Left forelimb (tissue), 1 donor: ENCODE results near the gene SRP72.
"Not testable (repeated sequence)": the region's sequence is repeated elsewhere in the genome, so short reads cannot be mapped to it uniquely, and the experiment has no call there.

ENCODE experiments used
- DNase-seq: peaks from one replicate; pipeline ENCODE4 v3.0.0-alpha.2; 2018; ENCODE audit warnings: low spot score

The SRP72 gene, protein sequence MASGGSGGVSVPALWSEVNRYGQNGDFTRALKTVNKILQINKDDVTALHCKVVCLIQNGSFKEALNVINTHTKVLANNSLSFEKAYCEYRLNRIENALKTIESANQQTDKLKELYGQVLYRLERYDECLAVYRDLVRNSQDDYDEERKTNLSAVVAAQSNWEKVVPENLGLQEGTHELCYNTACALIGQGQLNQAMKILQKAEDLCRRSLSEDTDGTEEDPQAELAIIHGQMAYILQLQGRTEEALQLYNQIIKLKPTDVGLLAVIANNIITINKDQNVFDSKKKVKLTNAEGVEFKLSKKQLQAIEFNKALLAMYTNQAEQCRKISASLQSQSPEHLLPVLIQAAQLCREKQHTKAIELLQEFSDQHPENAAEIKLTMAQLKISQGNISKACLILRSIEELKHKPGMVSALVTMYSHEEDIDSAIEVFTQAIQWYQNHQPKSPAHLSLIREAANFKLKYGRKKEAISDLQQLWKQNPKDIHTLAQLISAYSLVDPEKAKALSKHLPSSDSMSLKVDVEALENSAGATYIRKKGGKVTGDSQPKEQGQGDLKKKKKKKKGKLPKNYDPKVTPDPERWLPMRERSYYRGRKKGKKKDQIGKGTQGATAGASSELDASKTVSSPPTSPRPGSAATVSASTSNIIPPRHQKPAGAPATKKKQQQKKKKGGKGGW

DNA sequence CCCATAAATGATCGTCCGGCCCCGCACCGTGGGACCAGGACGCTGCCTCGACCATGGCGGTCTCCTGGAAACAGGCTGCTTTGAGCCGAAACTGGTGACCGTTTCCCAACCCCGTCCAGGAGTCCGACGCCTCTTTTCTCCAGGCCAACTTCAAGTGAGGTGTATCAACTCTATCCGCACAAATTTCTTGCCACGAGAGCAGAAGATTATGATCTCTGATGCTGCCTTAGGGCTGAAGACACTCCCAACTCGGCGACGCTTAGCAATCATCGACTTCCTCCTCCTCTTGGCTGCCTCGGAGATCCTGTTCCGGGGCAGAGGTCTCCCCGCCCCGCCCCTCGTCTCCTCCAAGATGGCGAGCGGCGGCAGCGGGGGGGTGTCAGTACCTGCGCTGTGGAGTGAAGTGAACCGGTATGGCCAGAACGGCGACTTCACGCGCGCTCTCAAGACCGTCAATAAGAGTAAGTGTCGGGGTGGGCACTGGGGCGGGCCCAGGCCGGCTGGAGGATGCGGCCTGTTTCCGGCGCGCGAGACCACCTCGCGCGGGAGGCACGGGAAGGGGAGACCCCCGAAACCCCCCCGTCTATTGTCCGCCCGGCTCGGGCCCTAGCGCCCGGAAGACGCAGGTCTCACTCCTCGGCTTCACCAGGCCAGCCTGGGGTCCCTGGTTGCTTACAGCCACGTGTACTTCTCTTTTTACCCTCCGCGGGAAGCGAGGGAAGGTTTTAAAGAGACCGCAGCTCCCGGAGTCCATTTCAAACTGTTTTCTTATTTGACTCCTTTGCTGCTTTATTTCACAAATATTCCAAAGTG is at the start of gene SRP72:
Gene SRP72 (plus strand): TSS at position 334 of the 813 bp plus-strand sequence. CDS start 19 bp downstream, at position 353.
- DNase-seq: peak; percentile 90

DNA sequence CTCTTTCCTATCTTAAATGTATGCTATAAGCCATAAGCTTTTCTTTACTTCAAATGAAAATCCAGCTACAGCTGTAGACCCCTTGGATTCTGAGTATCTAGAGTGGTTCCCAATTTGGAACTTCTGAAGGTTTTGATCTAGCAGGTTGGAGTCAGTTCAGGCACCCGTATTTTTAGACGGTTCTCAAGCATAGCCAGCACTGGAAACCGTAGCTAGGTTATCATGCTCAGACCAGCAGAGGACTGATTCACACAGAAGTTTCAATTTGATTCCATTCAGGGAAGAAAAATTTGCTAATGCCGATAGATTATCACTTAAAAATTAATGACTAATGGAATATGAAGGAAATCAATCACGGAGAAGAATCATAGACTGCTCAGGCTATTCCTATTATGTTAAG is 43.2 kb upstream of the SRP72 start:
- no peak for DNase-seq

DNA sequence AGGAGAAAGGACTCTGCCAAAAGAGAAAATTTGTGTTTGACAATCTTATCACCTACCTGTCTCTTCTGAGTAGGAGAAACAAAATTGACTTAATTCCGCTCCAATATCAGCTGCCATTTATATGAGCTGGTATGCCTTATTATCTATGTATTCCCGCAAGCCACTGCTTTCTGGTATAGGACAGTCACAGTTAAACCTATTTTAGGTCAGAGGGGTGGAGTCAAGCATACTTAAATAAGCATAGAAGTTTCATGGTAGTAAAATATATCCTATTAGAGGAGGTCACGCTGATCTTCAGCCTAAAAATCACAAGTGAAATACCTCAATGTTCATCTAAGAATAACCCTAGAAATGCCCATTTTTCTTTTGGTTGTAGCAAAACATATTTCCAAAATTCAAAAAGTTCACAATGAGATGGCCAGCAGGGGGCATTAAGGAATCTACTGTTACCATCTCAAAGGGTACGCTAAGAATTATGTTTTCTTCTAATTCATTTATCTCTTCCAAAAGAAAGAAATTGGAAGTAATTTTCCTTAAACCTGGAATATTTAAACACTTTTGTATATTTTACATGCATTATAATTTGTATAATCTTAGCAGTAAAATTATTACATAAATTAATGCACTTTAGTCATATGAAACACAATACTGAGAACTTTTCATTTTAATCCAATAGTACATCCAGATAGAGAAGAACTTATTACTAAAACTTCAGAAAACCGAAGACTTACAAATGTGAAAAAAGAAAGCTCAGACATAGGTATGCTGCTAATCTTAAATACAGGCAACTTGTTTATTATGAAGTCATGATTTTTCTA is 42.5 kb upstream of the SRP72 start:
- no peak for DNase-seq

DNA sequence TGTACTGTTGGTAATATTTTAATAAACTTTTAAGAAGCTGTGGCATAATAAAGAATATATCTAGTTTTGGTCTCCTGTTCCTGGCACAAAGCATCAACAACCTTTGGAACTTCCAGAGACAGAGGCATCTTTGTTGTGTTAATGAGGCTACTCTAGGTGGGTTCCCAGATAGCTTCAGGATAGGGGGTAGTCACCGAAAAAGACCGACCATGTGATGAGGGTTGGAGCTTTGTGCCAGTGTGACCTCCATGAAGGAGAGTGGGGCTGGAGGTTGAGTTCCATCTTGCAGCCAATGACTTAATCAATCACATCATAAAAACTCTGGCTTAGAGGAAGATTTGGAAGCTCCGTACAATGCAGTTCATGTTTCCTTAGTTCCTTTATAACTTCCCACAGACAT is 41.9 kb upstream of the SRP72 start:
- no peak for DNase-seq

DNA sequence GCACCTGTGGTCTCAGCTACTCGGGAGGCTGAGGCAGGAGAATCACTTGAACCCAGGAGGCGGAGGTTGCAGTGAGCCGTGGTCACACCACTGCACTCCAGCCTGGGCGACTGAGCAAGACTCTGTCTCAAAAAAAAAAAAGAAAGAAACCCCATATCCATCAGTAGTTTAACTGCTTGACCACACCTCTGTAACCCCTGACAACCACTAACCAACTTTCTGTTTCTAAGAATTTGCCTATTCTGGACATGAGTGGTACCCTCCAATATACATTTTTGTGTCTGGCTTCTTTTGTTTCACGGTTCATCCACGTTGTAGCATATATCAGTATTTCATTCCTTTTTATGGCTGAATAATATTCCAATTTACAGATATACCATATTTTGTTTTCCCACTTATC is 41.1 kb upstream of the SRP72 start:
- DNase-seq: no peak

DNA sequence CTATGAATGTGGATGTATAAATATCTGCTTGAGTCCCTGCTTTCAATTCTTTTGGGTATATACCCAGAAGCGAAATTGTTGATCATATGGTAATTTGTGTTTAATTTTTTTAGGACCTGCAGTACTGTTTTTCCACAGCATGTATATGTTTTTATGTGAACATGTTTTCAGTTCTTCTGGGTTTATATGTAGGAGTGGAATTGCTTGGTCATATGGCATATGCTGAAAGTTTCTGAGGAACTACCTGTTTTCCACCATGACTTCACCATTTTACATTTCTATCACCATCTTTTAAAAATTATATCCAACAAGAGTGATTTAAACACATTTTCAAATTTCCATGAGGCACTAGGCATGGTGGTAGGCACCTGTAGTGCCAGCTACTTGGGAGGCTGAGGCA is 40.2 kb upstream of the SRP72 start:
- no peak for DNase-seq

DNA sequence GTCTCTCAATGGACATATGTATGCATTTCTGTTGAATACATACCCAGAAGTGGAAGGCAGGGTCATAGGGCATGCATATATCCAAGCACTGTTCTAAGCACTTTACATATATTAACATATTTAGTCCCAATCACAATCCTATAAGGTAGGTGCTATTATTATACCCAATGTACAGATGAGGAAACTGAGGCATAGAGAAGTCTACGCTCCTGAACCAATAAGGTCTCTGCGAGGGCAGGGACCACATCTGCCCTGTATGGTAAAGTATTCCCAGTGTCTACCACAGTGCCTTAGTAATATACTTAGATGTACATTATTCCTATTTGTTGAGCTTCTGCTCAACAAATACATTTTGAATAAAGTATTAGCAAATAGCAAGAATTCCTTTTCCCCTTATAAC is 37.2 kb upstream of the SRP72 start:
- DNase-seq: no peak

DNA sequence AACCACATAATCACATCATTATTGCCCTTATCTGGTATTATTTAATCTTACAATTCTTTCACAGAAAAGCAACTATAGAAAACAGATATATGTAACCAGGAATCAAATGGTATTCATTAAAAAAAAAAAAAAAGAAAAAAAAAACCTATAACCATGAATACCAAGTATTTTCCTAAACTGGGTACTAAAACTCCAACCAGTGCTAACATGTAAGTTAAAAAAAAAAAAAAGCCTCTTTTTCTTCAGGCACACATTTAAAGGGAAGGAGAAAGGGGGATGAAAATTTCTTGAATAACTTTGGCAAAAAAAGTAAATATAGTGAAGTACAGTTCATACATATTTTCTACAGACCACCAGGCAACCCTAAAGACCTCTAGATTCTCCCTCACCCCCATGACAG is 34.1 kb upstream of the SRP72 start:
- no peak for DNase-seq

DNA sequence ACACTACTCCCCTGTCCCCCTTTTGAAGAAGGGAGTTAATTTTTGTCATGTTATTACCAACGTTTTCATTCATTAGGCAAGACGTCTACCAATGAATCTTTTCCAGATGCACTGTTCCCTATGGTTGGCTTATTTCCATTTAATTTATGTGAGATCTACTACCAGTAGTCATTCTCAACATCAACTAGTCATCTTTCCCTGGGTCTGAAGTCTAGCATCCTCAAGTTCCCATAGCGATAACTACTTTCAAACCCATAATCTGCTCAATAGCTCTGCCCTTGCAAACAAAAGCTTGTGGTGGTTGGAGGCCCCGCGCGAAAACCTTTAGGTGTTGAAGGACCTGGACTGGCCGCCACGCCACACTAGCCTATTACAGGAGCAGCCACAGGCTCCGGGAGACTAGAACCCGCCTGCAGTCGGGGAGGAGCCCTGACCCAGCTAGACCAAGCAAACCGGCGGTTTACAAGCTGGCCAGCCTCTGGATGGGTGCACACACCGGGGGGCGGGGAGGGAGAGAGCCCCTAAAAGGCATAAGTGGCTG is 32.7 kb upstream of the SRP72 start:
- DNase-seq: peak; percentile 74

DNA sequence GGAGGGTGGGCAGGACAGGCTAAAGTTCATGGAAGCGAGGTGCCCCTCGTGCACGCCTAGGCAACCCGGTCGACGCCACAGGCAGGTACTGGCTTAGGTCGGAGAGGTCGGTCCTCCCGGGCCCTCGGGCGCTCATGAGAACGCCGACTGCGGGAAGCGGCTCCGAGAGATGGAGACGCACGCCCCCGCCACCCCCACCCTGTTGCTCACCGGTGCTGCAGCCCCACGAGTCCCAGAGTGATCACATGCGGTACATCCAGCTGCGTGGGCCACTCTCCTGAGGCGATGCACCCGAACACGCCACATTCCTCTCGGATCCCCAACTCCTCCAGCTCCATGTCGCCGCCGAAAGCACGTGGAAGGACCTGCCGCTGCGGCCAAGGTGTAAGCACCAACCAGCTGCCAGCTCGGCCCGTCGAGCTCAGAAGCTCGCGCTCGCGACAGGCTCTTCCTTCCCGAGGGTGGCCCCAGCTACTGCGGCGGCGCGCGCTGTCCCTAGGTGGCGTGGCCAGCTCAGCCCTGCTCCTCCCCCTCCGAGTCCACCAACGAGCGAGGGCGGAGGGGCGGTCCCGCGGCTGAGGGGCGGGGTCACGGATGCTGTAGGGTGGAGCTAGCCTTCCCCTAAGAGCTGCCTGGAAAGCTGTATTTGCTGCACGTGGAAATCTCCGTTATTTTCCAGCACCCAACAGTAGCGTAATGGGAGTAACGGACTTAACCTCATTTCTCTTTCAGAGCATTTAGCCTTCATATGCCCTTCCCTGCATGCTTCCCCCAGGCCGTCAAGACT is 32.1 kb upstream of the SRP72 start, which contains the start of gene PPAT:
Gene PPAT (minus strand): TSS at position 476 of the 787 bp plus-strand sequence. CDS start 138 bp downstream, at position 338.
- peak; percentile 99 for DNase-seq

DNA sequence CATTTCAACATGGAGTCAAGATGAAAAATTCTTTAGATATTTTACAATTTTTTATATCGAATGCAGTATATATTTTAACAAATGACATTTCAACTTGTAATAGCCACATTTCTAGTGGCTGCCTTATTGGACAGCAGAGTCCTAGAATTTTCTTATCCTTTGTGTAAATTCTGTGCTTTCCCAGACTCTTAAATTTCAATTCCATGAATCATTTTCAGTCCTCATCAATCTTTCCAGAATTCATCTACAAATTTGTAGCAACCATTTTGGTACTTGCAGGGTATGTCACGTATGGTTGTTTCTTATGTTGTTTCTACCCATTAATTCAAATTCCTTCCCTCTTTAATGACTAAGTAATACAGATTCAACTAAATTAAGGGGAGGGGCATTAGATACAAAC is 28.7 kb upstream of the SRP72 start:
- no peak for DNase-seq

DNA sequence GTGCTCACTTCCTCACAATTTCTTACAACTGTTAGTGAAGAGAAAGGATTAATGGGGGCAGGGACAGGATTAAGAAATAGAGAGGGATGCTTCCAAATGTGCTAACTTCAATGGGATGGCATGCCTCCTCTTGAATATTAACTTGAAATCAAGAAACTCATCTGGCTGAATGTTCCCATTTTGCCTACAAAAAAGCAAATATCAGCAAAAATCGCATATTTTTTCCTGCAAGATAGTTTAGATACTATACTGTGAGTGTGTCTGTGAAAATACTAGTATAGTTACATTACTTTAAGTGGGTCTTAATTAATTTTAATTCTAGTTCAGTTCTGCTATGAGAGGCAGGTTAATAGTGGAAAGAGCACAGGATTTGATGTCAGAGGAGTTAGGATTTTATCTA is 26.4 kb upstream of the SRP72 start:
- DNase-seq: no peak

DNA sequence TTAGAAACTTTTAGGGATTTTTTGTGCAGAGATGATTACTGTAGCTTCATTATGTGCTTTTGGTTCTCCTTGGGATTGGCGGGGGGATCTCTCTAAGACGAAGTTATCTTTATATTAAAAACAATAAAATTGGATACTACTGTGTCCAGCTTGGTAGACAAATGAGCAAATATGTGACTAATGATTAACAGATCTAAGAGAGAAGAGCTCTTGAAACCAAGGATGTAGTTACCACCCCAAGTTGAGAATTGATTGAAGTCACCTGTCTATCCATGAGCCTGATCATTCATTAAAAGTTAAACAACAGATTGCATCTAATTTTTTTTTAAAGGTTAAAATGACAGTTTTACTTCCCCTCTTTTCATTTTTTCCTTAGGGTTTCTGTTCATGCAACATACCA is 22.7 kb upstream of the SRP72 start:
- DNase-seq: no peak

DNA sequence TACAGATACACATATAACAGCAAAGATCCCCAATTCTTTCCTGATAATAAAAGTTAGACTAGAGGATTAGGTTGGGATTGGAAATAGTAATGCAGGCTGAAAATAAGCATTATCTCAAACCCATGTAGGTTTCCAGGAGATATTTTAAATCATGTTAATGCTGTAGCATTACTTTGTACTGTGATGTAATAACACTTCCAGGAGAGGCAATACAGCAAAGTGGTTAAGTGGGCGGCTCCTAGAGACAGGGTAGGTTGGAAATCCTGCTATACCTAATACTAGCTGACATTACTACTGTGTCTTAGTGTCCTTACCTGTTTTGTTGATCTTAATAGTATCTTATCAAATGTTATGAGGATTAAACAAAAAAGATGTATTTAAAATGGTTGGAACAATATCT is 21.7 kb upstream of the SRP72 start:
- DNase-seq: no peak

DNA sequence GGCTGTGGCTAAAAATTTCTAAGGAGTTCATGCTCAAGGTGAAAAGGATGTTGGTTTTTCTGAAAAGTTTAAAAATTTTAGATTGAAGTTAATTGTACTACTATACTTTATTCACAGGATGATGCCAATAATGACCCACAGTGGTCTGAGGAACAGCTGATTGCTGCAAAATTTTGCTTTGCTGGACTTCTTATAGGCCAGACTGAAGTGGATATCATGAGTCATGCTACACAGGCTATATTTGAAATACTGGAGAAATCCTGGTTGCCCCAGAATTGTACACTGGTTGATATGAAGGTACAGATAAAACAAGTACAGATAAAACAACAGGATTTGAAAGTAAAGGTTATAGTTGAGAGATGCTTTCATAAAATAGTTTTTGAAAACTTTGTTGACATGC is 19.1 kb upstream of the SRP72 start:
- DNase-seq: no peak

DNA sequence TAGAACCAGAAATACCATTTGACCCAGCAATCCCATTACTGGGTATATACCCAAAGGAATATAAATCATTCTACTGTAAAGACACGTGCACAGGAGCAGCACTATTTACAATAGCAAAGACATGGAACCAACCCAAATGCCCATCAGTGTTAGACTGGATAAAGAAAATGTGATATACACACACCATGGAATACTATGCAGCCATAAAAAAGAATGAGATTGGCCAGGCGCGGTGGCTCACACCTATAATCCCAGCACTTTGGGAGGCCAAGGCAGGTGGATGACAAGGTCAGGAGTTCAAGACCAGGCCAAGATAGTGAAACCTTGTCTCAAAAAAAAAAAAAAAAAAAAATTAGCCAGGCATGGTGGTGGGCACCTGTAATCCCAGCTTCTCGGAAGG is 17.9 kb upstream of the SRP72 start:
- DNase-seq: not testable (repeated sequence)

DNA sequence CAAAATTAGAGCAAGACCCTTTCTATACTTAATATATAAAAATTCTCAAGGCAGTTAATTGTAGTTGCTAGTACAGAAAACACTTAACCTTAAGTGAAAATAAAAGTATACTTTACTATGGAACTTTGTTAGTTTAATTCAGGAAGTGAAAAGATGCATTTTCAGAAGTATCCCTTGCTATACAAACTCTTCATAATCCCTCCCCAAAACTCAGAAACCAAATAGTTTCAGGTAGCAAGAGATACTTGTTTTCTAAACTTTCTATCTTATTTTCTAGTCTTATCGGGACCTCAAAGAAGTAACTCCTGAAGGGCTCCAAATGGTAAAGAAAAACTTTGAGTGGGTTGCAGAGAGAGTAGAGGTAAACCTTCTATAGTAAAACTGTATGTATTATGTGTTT is 17.1 kb upstream of the SRP72 start:
- DNase-seq: no peak

DNA sequence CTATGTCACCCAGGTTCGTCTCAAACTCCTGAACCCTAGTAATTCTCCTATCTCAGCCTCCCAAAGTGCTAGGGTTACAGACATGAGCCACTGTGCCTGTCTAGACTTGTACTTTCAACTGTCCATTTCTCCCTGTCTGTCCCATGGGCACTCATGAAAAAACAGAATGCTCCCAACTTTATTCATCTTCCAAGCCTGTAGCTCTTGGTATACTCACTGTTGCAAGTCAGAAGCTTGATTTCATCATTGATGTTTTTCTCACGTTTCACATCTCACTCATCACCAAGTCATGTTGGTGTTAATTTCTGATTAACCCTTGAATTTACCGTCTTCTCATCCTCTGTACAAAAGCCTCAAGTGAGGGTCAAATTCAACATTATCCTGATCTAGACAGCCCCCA is 7.3 kb upstream of the SRP72 start:
- no peak for DNase-seq

DNA sequence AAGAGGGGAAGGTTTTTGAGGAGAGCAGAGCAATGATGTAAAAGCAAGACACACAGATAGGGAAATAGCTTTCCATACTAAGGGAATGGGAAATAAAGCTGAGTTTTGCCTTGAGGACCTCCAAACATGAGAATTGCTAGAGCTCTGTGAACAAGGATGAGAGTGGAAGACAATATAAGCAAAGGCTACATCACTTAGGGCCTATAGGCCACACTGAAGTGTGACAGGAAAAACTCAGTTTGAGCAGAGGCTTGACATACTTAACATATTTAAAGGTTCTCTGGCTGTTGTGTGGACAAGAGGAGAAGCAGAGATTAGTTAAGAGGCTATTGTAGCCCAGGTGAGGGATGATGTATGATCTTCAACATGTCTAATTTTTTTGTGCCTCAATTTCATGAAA is 5.3 kb upstream of the SRP72 start:
- no peak for DNase-seq

DNA sequence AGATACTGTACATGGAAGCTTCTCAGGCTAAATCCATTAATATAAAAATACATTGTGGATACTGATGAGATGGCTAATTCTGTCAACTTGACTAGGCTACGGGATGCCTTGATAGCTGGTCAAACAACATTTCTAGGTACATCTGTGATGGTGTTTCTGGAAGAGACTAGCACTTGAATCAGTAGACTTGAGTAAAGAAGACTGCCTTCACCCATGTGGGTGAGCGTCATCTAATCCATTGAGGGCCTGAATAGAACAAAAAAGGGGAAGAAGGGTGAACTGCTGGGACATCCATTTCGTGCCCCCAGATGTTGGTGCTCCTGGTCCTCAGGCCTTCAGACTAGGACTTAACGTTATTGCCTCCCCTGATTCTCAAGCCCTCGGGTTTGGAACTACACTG is 3.7 kb upstream of the SRP72 start:
- no peak for DNase-seq

DNA sequence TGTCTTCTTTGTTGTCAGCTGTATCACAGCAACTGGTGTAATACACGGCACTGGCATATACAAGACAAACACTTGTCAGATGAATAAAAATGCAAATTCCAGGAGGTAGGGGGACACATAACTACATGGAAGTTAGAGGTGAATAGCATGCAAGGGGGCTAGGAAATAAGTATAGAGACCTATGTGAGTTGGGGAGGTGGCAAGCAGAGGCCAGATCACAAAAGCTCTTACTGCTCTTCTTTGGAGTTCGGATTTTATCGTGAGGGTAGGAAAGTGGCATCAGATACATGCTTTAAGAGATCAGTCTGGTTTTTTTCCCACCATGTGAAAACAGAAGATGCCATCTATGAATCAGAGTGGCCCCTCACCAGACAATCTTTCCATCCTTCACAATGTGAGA is 2.8 kb upstream of the SRP72 start:
- no peak for DNase-seq
